Lower lobe of right lung (tissue), 2 donors: ENCODE data around the gene NCAPD3. TPM values are rescaled to one million over a fixed set of nuclear protein-coding genes. Genes with fewer than 3 reads are reported as not detected.

ENCODE experiments used
- ATAC-seq, 2 donors: fragments of 200-7000 bp; cut with Tn5 transposase; one replicate each; pipeline ENCODE4 v1.9.1; 2020 to 2022; ENCODE audit warnings: mild to moderate bottlenecking in 2 of 2, moderate library complexity in 2 of 2
- DNase-seq: peaks from one replicate; pipeline ENCODE4 v3.0.0-alpha.2; 2020
- H3K27ac ChIP-seq: fragments of 200-600 bp; one replicate; pipeline ENCODE4 v1.8.0; 2022
- H3K27me3 ChIP-seq: fragments of 200-600 bp; one replicate; pipeline ENCODE4 v1.8.0; 2022; ENCODE audit warnings: low read depth
- H3K36me3 ChIP-seq: fragments of 200-600 bp; one replicate; pipeline ENCODE4 v1.8.0; 2022; ENCODE audit warnings: mild to moderate bottlenecking
- H3K4me1 ChIP-seq: fragments of 200-600 bp; one replicate; pipeline ENCODE4 v1.8.0; 2022
- H3K4me3 ChIP-seq: fragments of 200-600 bp; one replicate; pipeline ENCODE4 v1.8.0; 2022; ENCODE audit warnings: mild to moderate bottlenecking
- H3K9me3 ChIP-seq: fragments of 200-600 bp; one replicate; pipeline ENCODE4 v1.8.0; 2022
- intact Hi-C: fragments of 100-400 bp; cut with DNase I; formaldehyde crosslinking; loops from one replicate; pipeline ENCODE4 v1.11.0; 2022
- total RNA-seq: library from RNA; stranded (reverse); fragmentation: NEBNext Ultra II Directional; extraction: Animal tissue kit (Norgen Biotek cat#: 25700); gene quantifications from one replicate; pipeline ENCODE4 v1.2.1, GENCODE V29; 2021
- TF ChIP-seq, protein P1 (sequence below): fragments of 200-600 bp; IDR thresholded peaks from one replicate; pipeline ENCODE4 v1.8.0; 2022; ENCODE audit warnings: antibody characterized with exemption, mild to moderate bottlenecking
- donor health status: DM: no; HTN: yes; CAD: no; lungs with severe emphysema.

The NCAPD3 gene
- total RNA-seq, 1 donor from 2014 or later = 17.6 TPM

DNA sequence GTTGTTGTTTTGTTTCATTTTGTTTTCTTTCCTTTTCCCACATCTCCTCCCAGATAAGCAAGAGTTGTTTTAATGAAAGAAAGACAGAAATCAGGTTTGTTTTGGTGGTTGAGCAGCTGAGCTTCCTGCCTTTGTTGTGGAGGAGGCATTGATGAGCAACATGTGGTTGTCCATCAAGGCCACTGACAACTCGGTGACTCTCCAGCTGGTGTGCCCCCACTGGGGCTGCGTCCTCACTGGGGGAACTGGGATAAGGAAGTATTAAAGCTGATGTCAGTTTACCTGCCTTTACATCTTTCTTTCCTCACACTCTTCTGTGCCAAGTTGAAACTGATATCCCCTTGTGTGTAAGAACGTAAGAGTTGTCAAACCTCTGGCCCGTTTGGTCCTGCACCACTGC lies 6.6 kb upstream of the NCAPD3 start:
- Histone ChIP-seq H3K27ac (no peak overlapping the region), H3K4me1 (peaks cover 66% of the 10 kb centered on the region), H3K9me3 (no peaks in the 10 kb centered on the region), H3K4me3 (no peak overlapping the region), H3K27me3 (no peaks in the 10 kb centered on the region), H3K36me3 (peaks cover 14% of the 10 kb centered on the region)
- TF ChIP-seq, protein P1, sequence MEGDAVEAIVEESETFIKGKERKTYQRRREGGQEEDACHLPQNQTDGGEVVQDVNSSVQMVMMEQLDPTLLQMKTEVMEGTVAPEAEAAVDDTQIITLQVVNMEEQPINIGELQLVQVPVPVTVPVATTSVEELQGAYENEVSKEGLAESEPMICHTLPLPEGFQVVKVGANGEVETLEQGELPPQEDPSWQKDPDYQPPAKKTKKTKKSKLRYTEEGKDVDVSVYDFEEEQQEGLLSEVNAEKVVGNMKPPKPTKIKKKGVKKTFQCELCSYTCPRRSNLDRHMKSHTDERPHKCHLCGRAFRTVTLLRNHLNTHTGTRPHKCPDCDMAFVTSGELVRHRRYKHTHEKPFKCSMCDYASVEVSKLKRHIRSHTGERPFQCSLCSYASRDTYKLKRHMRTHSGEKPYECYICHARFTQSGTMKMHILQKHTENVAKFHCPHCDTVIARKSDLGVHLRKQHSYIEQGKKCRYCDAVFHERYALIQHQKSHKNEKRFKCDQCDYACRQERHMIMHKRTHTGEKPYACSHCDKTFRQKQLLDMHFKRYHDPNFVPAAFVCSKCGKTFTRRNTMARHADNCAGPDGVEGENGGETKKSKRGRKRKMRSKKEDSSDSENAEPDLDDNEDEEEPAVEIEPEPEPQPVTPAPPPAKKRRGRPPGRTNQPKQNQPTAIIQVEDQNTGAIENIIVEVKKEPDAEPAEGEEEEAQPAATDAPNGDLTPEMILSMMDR = no peak
- ATAC-seq (no peak), DNase-seq (no peak)
- intact Hi-C loops = no loop called here

DNA sequence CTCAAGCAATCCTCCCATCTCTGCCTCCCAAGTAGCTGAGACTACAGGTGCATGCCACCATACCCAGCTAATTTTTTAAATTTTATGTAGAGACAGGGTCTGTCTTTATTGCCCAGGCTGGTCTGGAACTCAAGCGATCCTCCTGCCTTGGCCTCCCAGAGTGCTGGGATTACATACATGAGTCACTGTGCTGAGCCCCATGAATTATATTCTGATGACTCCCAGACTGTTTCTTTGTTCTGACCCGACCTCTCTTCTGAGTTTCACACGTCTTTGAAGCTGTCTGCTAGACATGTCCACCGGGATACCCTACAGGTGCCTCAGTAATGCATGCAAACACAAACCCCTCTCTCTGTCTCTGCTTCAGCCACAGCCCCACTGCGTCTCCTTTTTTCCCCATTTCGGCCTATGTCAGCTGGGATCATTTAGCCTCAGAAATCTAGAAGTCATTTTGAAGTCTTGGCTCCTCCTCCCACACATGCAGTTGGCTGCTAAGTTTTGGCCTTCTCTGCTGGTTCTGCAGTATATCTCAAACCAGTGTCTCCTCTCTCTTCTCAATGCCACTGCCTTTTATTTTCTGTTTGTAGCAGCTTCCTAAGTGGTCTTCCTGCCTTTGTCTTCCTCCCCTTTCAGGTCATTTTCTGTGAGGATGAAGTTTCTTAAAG lies 5.5 kb upstream of the NCAPD3 start:
- no peak for ATAC-seq
- Histone ChIP-seq H3K4me1 (peaks cover 66% of the 10 kb centered on the region), H3K4me3 (no peak overlapping the region), H3K27me3 (no peaks in the 10 kb centered on the region), H3K27ac (no peak overlapping the region), H3K36me3 (peaks cover 5% of the 10 kb centered on the region), H3K9me3 (no peaks in the 10 kb centered on the region)
- no peak for DNase-seq
- TF ChIP-seq, protein P1 = no peak
- intact Hi-C loops = no loop called here

DNA sequence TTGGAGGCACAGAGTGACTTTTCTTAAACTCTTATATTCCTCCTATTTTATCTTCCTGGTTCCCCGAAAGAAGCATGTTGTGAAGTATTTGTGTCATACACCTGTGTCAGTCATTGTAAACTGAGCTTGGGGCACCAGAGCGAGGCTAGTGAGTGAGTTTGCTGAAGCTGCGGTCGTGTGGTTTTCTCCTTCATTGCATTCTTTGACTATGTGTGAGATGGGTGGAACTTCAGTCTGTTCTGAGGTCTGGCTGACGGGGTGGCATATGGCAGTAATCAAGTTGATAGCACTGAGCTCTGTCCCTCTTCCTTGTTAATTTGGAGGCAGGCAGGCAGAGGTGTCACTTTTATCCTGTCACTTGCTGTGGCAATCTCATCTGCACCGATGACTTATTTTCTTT lies 4.9 kb upstream of the NCAPD3 start:
- peaks cover 66% of the 10 kb centered on the region for H3K4me1 ChIP-seq
- TF ChIP-seq, protein P1 = no peak
- intact Hi-C loops = no loop called here

DNA sequence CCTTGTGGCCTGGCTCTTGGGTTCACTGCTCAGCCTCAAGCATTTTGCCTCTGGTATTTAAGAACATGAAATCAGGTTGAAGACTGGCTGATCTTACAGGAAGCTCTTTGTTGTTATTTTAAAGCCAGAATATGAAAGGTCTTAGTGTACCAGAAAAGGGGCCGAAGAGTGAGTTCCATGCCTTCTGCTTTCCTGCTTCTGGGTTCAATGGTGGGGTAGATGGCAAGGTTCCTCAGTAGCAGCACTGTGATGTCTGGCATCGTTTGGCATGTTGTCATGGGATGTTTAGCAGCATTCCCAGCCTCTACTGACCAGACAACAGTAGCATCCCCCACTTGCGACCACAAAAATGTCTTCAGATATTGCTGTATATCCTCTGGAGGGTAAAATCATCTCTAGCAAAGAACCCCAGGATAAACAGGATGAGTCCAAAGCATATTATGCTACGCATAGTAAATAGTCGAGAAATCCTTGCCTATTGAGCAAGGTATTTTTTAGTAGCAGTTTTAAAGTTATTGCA lies 3.1 kb upstream of the NCAPD3 start:
- peak overlapping the region; percentile 92 for H3K4me3 ChIP-seq
- H3K27me3 ChIP-seq = no peaks in the 10 kb centered on the region
- H3K4me1 ChIP-seq = peaks cover 63% of the 10 kb centered on the region
- H3K36me3 ChIP-seq = no peaks in the 10 kb centered on the region
- ATAC-seq (no peak), DNase-seq (no peak)
- TF ChIP-seq, protein P1 = no peak
- no peak overlapping the region for H3K27ac ChIP-seq
- intact Hi-C loops = no loop called here
- H3K9me3 ChIP-seq = no peaks in the 10 kb centered on the region

More for the DNA sequence above, 4.9 kb upstream of the NCAPD3 start:
- H3K27ac ChIP-seq = no peak overlapping the region
- H3K27me3 ChIP-seq = no peaks in the 10 kb centered on the region
- no peak for ATAC-seq
- no peaks in the 10 kb centered on the region for H3K9me3 ChIP-seq
- DNase-seq = no peak
- H3K36me3 ChIP-seq = no peaks in the 10 kb centered on the region
- H3K4me3 ChIP-seq = no peak overlapping the region

DNA sequence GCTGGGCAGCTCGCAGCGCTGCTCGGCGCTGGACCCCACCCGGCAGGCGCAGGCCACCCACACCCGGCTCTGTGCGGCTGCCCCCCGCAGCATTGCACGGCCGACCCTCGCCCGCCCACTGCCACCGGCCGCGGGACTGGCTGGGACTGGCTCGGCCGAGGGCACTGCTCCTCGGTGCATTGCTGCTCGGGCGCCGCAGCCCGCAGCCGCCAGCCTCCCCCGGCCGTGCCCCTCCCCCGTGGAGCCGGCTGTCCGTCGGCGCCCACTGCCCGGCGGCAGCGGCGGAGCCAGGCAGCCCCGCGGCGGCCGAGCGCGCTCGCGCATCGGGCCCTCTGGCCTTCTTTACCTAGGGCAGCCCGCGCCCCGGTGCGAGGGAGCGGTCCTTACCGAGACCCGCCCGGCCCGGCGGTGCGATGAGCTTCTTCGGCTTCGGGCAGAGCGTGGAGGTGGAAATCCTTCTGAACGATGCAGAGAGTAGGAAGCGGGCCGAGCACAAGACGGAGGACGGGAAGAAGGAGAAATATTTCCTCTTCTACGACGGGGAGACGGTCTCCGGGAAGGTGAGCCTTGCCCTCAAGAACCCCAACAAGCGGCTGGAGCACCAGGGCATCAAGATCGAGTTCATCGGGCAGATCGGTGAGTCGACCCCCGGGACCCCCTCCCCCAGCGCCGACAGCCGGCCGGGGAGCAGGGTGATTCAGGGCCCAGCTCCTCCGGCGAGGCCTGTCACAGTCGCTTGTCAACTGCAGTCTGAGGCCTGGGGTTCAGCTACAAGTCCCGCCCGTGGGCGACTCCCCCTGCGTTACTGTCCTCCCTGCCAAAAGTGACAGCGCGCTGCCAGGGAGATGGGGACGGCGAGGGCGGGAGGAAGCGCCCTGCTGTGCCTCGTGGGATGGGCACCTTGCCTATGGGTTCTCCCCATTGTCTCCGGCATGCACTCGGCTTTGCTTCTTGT lies 1.2 kb upstream of the NCAPD3 start:
- H3K36me3 ChIP-seq = peaks cover 2% of the 10 kb centered on the region
- H3K27me3 ChIP-seq = no peaks in the 10 kb centered on the region
- intact Hi-C loops = no loop called here
- peaks cover 47% of the 10 kb centered on the region for H3K4me1 ChIP-seq
- DNase-seq (peak; percentile 72), ATAC-seq (peak; percentile 56 to 60)
- H3K27ac ChIP-seq = peak overlapping the region; percentile 95
- H3K9me3 ChIP-seq = no peaks in the 10 kb centered on the region
- H3K4me3 ChIP-seq = peak overlapping the region; percentile 92
- TF ChIP-seq, protein P1 = no peak
